ENCODE measurements around the gene ESRRB. TPM values are rescaled to one million over a fixed set of nuclear protein-coding genes. Genes with fewer than 3 reads are reported as not detected.

The ESRRB gene
- 0.19 TPM in 1 of 2 replicates, not detected in the other for total RNA-seq

DNA sequence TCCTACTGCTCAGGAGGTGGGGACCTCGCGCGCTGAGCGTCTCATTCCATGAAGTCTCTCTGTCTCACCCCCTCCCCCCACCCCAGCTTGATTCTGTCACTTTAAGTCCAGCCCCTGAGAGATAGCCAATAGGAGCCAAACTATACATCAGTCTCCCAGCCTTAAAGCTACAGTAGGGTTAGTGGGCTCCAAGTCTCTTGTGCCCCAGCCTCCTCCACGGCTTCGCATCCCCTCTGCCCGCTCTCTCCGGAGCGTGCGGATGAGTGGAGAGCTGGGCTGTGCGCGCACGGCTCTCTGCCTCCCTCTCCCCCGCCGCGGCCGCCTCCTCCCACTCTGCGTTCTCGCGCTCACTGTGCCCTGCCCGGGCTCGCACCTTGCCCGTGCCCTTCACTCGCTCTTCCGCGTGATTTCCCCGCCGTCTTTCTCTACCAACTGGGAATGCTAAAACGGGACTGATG, at the start of gene ESRRB:
Gene ESRRB, plus strand, starts transcription at position 191 of the 458 bp plus-strand sequence. Its CDS starts 265 bp downstream, at position 456.

Other genes with a start within 250 kb of the ESRRB start
- 29.1 and 49.3 TPM in 2 replicates for gene GPATCH2L, start 224.2 kb upstream of the ESRRB start, total RNA-seq

All from cardiac ventricle fibroblast (primary cell).